HEK293 (cell line): ENCODE results near the gene SEMA3F.
A peak's percentile ranks its signal among the peaks of the same experiment; 100 is the strongest.

Source experiments
- CTCF ChIA-PET: fragments of 350-600 bp; formaldehyde crosslinking; extraction: SDS; loops from one replicate; lab custom pipeline; 2021; ENCODE audit warnings: antibody characterized with exemption; lab: Yijun Ruan, JAX
- POLR2A ChIA-PET: fragments of 300-600 bp; formaldehyde crosslinking; extraction: SDS; loops from one replicate; lab custom pipeline; 2020; ENCODE audit warnings: antibody characterized with exemption, inconsistent platforms; lab: Yijun Ruan, JAX
- H3K27ac ChIP-seq: fragments of 200-500 bp; sonication (Bioruptor generic); 2 replicates; pipeline ENCODE4 v1.5.1; 2014; ENCODE audit warnings: low read depth, low read length, control low read depth, inconsistent platforms; ENCODE audit errors: extremely low read depth
- H3K36me3 ChIP-seq, 2 experiments: fragments of 200-500 bp in 1 of 2; sonication (Bioruptor generic) in 1 of 2; 1 replicate in 1 of 2; 2 replicates in 1 of 2; pipeline ENCODE4 v1.5.1; 2014 to 2017; ENCODE audit warnings: inconsistent platforms in 2 of 2, low read length in 2 of 2; ENCODE audit not compliant: control insufficient read depth in 2 of 2, insufficient read depth in 1 of 2
- H3K4me1 ChIP-seq: fragments of 200-500 bp; sonication (Bioruptor generic); 2 replicates; pipeline ENCODE4 v1.5.1; 2014; ENCODE audit warnings: mild to moderate bottlenecking, low read length, inconsistent platforms; ENCODE audit not compliant: control insufficient read depth, insufficient read depth
- H3K4me3 ChIP-seq: 2 replicates; pipeline ENCODE4 v1.5.1; 2011; ENCODE audit warnings: low read depth, mild to moderate bottlenecking, control low read depth, low read length, moderate library complexity
- H3K9me3 ChIP-seq: fragments of 200-500 bp; sonication (Bioruptor generic); 2 replicates; pipeline ENCODE4 v1.5.1; 2014; ENCODE audit warnings: low read depth, low read length, inconsistent platforms; ENCODE audit not compliant: control insufficient read depth, insufficient read depth
- GLIS1 ChIP-seq: fragments of 450-650 bp; formaldehyde crosslinking; IDR thresholded peaks from 2 replicates; pipeline ENCODE4 v1.5.1; 2016; ENCODE audit warnings: missing biosample characterization, missing genetic modification characterization
- HIC1 ChIP-seq: fragments of 450-650 bp; formaldehyde crosslinking; IDR thresholded peaks from 2 replicates; pipeline ENCODE4 v1.5.1; 2016; ENCODE audit warnings: missing biosample characterization, missing genetic modification characterization
- IKZF3 ChIP-seq: fragments of 450-650 bp; IDR thresholded peaks from 2 replicates; pipeline ENCODE4 v1.5.0; 2018; ENCODE audit warnings: missing biosample characterization, mild to moderate bottlenecking, missing genetic modification characterization, moderate library complexity
- PATZ1 ChIP-seq: fragments of 450-650 bp; formaldehyde crosslinking; IDR thresholded peaks from 2 replicates; pipeline ENCODE4 v1.5.1; 2016; ENCODE audit warnings: missing biosample characterization, missing genetic modification characterization
- PRDM10 ChIP-seq: fragments of 450-650 bp; formaldehyde crosslinking; IDR thresholded peaks from 2 replicates; pipeline ENCODE4 v1.5.1; 2016; ENCODE audit warnings: missing biosample characterization, missing genetic modification characterization
- SP2 ChIP-seq: fragments of 450-650 bp; formaldehyde crosslinking; IDR thresholded peaks from 2 replicates; pipeline ENCODE4 v1.5.1; 2016; ENCODE audit warnings: missing biosample characterization, missing genetic modification characterization
- SP3 ChIP-seq: fragments of 450-650 bp; formaldehyde crosslinking; IDR thresholded peaks from 2 replicates; pipeline ENCODE4 v1.5.1; 2016; ENCODE audit warnings: missing biosample characterization, missing genetic modification characterization
- YY2 ChIP-seq: fragments of 450-650 bp; formaldehyde crosslinking; IDR thresholded peaks from 2 replicates; pipeline ENCODE4 v1.5.1; 2016; ENCODE audit warnings: missing biosample characterization, missing genetic modification characterization
- ZBTB20 ChIP-seq: fragments of 450-650 bp; formaldehyde crosslinking; IDR thresholded peaks from 2 replicates; pipeline ENCODE4 v1.5.1; 2016; ENCODE audit warnings: missing biosample characterization, missing genetic modification characterization
- ZFP37 ChIP-seq: fragments of 450-650 bp; formaldehyde crosslinking; IDR thresholded peaks from 2 replicates; pipeline ENCODE4 v1.5.1; 2016; ENCODE audit warnings: missing biosample characterization, missing genetic modification characterization
- ZIC2 ChIP-seq: fragments of 450-650 bp; formaldehyde crosslinking; IDR thresholded peaks from 2 replicates; pipeline ENCODE4 v1.5.1; 2016; ENCODE audit warnings: missing biosample characterization, missing genetic modification characterization
- ZNF174 ChIP-seq: fragments of 450-650 bp; formaldehyde crosslinking; IDR thresholded peaks from 2 replicates; pipeline ENCODE4 v1.5.0; 2017; ENCODE audit warnings: missing biosample characterization, mild to moderate bottlenecking, missing genetic modification characterization
- ZNF335 ChIP-seq: fragments of 450-650 bp; formaldehyde crosslinking; conservative IDR thresholded peaks from 2 replicates; pipeline ENCODE4 v1.5.1; 2016; ENCODE audit warnings: missing biosample characterization, missing genetic modification characterization
- ZNF398 ChIP-seq: fragments of 450-650 bp; formaldehyde crosslinking; IDR thresholded peaks from 2 replicates; pipeline ENCODE4 v1.5.1; 2017; ENCODE audit warnings: missing biosample characterization, missing genetic modification characterization
- ZNF76 ChIP-seq: fragments of 450-650 bp; formaldehyde crosslinking; IDR thresholded peaks from 2 replicates; pipeline ENCODE4; 2016; ENCODE audit warnings: low read depth, missing biosample characterization, missing genetic modification characterization, borderline replicate concordance
- ZSCAN5A ChIP-seq: fragments of 450-650 bp; formaldehyde crosslinking; IDR thresholded peaks from 2 replicates; pipeline ENCODE4 v1.5.1; 2016; ENCODE audit warnings: missing biosample characterization, missing genetic modification characterization

Gene SEMA3F

GRCh38 chr3:50236484-50237132, 81.5 kb downstream of the SEMA3F start:
- Histone ChIP-seq H3K4me1 (peaks cover 17% of the 10 kb centered on the region), H3K36me3 (peaks cover 0 to 10% of the 10 kb centered on the region in 2 experiments; a peak in 1 of 3 replicates), H3K9me3 (no peaks in the 10 kb centered on the region), H3K27ac (peak overlapping the region; percentile 77), H3K4me3 (peak overlapping the region; percentile 67)
- ChIA-PET POLR2A (interaction anchor here (1.0 to 2.5 kb wide), 5 partner anchors 9 to 100 kb away, joined by 4 to 17 read pairs (median 9); partner anchors contain the start of gene IFRD2), CTCF (interaction anchor here (1.0 to 3.9 kb wide), 3 partner anchors 11 to 56 kb away, joined by 3 to 28 read pairs (median 19); partner anchors contain the start of gene IFRD2)
- TF ChIP-seq ZNF174 (tag by site-specific recombination) = no peak
- no peak for TF ChIP-seq SP3 (tag by site-specific recombination)
- TF ChIP-seq ZFP37 (tag by site-specific recombination) = no peak
- TF ChIP-seq ZNF335 (tag by site-specific recombination) = 0 out of 2 replicates have a peak, but pooled peaks have one; percentile 22
- TF ChIP-seq ZBTB20 (tag by site-specific recombination) = peak; percentile 95
- TF ChIP-seq ZNF76 = 0 out of 2 replicates have a peak, but pooled peaks have one; percentile 43
- no peak for TF ChIP-seq ZIC2 (tag by site-specific recombination)
- TF ChIP-seq IKZF3 = peak; percentile 44; the same call in 1 of the 2 replicates
- no peak for TF ChIP-seq PRDM10 (tag by site-specific recombination)

- H3K27ac ChIP-seq = peak overlapping the region; percentile 77
- H3K36me3 ChIP-seq = peaks cover 0 to 10% of the 10 kb centered on the region in 2 experiments; a peak in 1 of 3 replicates
- CTCF ChIA-PET = interaction anchor here (0.6 to 3.9 kb wide), 4 partner anchors 10 to 61 kb away, joined by 3 to 28 read pairs (median 12); partner anchors contain the start of gene IFRD2
- H3K4me1 ChIP-seq = peaks cover 17% of the 10 kb centered on the region
- POLR2A ChIA-PET = interaction anchor here (1.9 to 2.5 kb wide), 2 partner anchors 9 to 10 kb away, joined by 9 to 17 read pairs; no protein-coding TSS in a partner anchor
- H3K4me3 ChIP-seq = peak overlapping the region; percentile 67
- no peaks in the 10 kb centered on the region for H3K9me3 ChIP-seq
- TF ChIP-seq ZSCAN5A (tag by site-specific recombination) (no peak), PATZ1 (tag by site-specific recombination) (no peak), SP3 (tag by site-specific recombination) (peak; percentile 47; the same call in 1 of the 2 replicates), GLIS1 (tag by site-specific recombination) (peak; percentile 58; the same call in 1 of the 2 replicates), HIC1 (tag by site-specific recombination) (no peak), SP2 (peak; percentile 69), ZBTB20 (tag by site-specific recombination) (peak; percentile 65), YY2 (tag by site-specific recombination) (0 out of 2 replicates have a peak, but pooled peaks have one; percentile 54), PRDM10 (tag by site-specific recombination) (peak; percentile 27; the same call in 1 of the 2 replicates), ZNF398 (tag by site-specific recombination) (peak; percentile 88)
Measured at GRCh38 chr3:50237133-50237651, 82.1 kb downstream of the SEMA3F start.
